ENCODE measurements around the gene COPB2. TPM values are rescaled to one million over a fixed set of nuclear protein-coding genes. Genes with fewer than 3 reads are reported as not detected.

COPB2 gene
- total RNA-seq, 1 experiment from 2014 or later: 119 TPM

DNA sequence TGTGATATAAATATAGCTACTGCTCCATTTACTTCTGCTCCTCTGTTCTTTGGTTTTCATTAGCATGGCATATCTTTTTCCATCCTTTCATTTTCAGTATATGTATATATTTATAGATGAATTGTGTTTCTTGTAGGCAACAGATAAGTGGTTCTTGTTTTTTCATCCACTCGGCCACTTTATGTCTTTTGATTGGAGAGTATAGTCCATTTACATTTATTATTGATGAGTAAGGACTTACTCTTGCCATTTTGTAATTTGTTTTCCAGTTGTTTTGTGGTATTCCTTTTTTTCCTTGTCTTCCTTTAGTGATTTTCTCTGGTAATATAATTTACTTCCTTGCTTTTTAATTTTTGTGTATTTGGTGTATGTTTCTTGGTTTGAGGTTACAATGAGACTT is 26.8 kb upstream of the COPB2 start:
- peaks cover 0 to 11% of the 10 kb centered on the region in 2 experiments; a peak in 1 of 4 replicates for H3K4me1 ChIP-seq (ENCODE audit: control insufficient read depth in 1 of 2, insufficient read depth in 2 of 2, low read length in 2 of 2)
- ChIA-PET POLR2A (no interaction called here), CTCF (interaction anchor here (0.8 kb wide), 1 partner anchor 145 kb away, joined by 3 read pairs; no protein-coding TSS in a partner anchor), RAD21 (ENCODE audit: low non-redundant PET in 1 of 2, low total read pairs in 2 of 2, uncharacterized antibody in 2 of 2, unreplicated experiment in 2 of 2) (no interaction called here)
- H3K36me3 ChIP-seq (ENCODE audit: control insufficient read depth in 1 of 2, insufficient read depth in 2 of 2, low read length in 2 of 2): no peaks in the 10 kb centered on the region
- TF ChIP-seq JUND (IDR thresholded peaks at IDR 0.05): no peak
- TF ChIP-seq, protein P1, sequence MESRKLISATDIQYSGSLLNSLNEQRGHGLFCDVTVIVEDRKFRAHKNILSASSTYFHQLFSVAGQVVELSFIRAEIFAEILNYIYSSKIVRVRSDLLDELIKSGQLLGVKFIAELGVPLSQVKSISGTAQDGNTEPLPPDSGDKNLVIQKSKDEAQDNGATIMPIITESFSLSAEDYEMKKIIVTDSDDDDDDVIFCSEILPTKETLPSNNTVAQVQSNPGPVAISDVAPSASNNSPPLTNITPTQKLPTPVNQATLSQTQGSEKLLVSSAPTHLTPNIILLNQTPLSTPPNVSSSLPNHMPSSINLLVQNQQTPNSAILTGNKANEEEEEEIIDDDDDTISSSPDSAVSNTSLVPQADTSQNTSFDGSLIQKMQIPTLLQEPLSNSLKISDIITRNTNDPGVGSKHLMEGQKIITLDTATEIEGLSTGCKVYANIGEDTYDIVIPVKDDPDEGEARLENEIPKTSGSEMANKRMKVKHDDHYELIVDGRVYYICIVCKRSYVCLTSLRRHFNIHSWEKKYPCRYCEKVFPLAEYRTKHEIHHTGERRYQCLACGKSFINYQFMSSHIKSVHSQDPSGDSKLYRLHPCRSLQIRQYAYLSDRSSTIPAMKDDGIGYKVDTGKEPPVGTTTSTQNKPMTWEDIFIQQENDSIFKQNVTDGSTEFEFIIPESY (IDR thresholded peaks at IDR 0.05; ENCODE audit: extremely low read depth, insufficient replicate concordance, low read length): no peak
- no peak for TF ChIP-seq POLR2A (IDR thresholded peaks at IDR 0.05; ENCODE audit: borderline replicate concordance, extremely low read depth, insufficient read depth, insufficient read length)
- no peak for TF ChIP-seq YY1 (IDR thresholded peaks at IDR 0.05; ENCODE audit: extremely low read depth, insufficient replicate concordance, low read depth, low read length)
- TF ChIP-seq, protein P2, sequence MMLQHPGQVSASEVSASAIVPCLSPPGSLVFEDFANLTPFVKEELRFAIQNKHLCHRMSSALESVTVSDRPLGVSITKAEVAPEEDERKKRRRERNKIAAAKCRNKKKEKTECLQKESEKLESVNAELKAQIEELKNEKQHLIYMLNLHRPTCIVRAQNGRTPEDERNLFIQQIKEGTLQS (IDR thresholded peaks at IDR 0.05): no peak
- no peak for TF ChIP-seq CEBPB (IDR thresholded peaks at IDR 0.05; ENCODE audit: low read depth)
- TF ChIP-seq SP1 (IDR thresholded peaks at IDR 0.05; ENCODE audit: low read depth): no peak
- no peak for TF ChIP-seq RAD21 (IDR thresholded peaks at IDR 0.05; ENCODE audit: low read depth)
- no peak for TF ChIP-seq SIN3A (IDR thresholded peaks at IDR 0.05; ENCODE audit: low read depth)
- TF ChIP-seq CBX3 (IDR thresholded peaks at IDR 0.05; ENCODE audit: low read depth): no peak
- TF ChIP-seq EZH2phosphoT487 (IDR thresholded peaks at IDR 0.05; ENCODE audit: borderline replicate concordance): no peak
- TF ChIP-seq, protein P3, sequence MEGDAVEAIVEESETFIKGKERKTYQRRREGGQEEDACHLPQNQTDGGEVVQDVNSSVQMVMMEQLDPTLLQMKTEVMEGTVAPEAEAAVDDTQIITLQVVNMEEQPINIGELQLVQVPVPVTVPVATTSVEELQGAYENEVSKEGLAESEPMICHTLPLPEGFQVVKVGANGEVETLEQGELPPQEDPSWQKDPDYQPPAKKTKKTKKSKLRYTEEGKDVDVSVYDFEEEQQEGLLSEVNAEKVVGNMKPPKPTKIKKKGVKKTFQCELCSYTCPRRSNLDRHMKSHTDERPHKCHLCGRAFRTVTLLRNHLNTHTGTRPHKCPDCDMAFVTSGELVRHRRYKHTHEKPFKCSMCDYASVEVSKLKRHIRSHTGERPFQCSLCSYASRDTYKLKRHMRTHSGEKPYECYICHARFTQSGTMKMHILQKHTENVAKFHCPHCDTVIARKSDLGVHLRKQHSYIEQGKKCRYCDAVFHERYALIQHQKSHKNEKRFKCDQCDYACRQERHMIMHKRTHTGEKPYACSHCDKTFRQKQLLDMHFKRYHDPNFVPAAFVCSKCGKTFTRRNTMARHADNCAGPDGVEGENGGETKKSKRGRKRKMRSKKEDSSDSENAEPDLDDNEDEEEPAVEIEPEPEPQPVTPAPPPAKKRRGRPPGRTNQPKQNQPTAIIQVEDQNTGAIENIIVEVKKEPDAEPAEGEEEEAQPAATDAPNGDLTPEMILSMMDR (IDR thresholded peaks at IDR 0.05 in 2 of 3, conservative IDR thresholded peaks at IDR 0.05 in 1 of 3; ENCODE audit: borderline replicate concordance in 1 of 3, insufficient read depth in 1 of 3, low read depth in 2 of 3, low read length in 2 of 3): no peak
- TF ChIP-seq ZNF274 (IDR thresholded peaks at IDR 0.05; ENCODE audit: low read depth, low read length): no peak
- intact Hi-C loops (cut with micrococcal nuclease): no loop called here
- DNase-seq (ENCODE audit: low read depth, low spot score) (no peak), ATAC-seq (no peak)
- no peaks in the 10 kb centered on the region for H4K20me1 ChIP-seq (ENCODE audit: insufficient read depth)
- H3K9ac ChIP-seq (ENCODE audit: low read length): no peak overlapping the region
- peaks cover 0 to 5% of the 10 kb centered on the region in 2 experiments; a peak in 2 of 4 replicates for H3K9me3 ChIP-seq (ENCODE audit: control insufficient read depth in 1 of 2, insufficient read depth in 1 of 2, low read depth in 1 of 2, low read length in 2 of 2)
- H3K27me3 ChIP-seq (ENCODE audit: insufficient read depth, low read length): no peaks in the 10 kb centered on the region
- BruUV-seq (replicated peaks): no TSS peak
- H3K79me2 ChIP-seq (ENCODE audit: insufficient read depth, low read length): no peaks in the 10 kb centered on the region
- no peak overlapping the region for H3K4me3 ChIP-seq (replicated peaks in 1 of 2; ENCODE audit: low read depth in 1 of 2, low read length in 2 of 2)
- no peaks in the 10 kb centered on the region for H3K9me2 ChIP-seq (ENCODE audit: insufficient read depth)
- no peak overlapping the region for H3K27ac ChIP-seq (ENCODE audit: low read depth, low read length)
- H2AFZ ChIP-seq (ENCODE audit: low read depth, low read length, poor library complexity, severe bottlenecking): no peak overlapping the region
- no peak overlapping the region for H3K4me2 ChIP-seq (ENCODE audit: low read length)
